HG03342 (cell line): Measurements from ENCODE around the gene LAMB4.

Experiments used
- ATAC-seq: cut with Tn5 transposase; IDR thresholded peaks from one replicate; pipeline ENCODE4 v1.9.1; 2021; ENCODE audit warnings: mild to moderate bottlenecking, moderate library complexity; ENCODE audit not compliant: unreplicated experiment

Gene LAMB4

GRCh38 chr7:108016841-108017775 is 113.1 kb downstream of the LAMB4 start:
- peak; percentile 49 for ATAC-seq

- ATAC-seq = no peak
Measured at GRCh38 chr7:108015740-108016139, 114.4 kb downstream of the LAMB4 start.

GRCh38 chr7:108014747-108015682 is 115.1 kb downstream of the LAMB4 start:
- no peak for ATAC-seq

- ATAC-seq = no peak
Measured at GRCh38 chr7:108014215-108014614, 115.9 kb downstream of the LAMB4 start.

GRCh38 chr7:108012499-108013430 is 117.4 kb downstream of the LAMB4 start:
- no peak for ATAC-seq

- ATAC-seq = peak; percentile 58
Measured at GRCh38 chr7:108010377-108010776, 119.8 kb downstream of the LAMB4 start.

- ATAC-seq = no peak
Measured at GRCh38 chr7:108009873-108010272, 120.3 kb downstream of the LAMB4 start.

GRCh38 chr7:108008827-108009226 is 121.3 kb downstream of the LAMB4 start:
- no peak for ATAC-seq

- no peak for ATAC-seq
Measured at GRCh38 chr7:108008240-108008639, 121.9 kb downstream of the LAMB4 start.

- ATAC-seq = no peak
Measured at GRCh38 chr7:108007762-108008161, 122.4 kb downstream of the LAMB4 start.

GRCh38 chr7:108007261-108007660 is 122.9 kb downstream of the LAMB4 start:
- no peak for ATAC-seq

GRCh38 chr7:108004220-108005142 is 125.7 kb downstream of the LAMB4 start:
- no peak for ATAC-seq

GRCh38 chr7:108003599-108003935 is 126.6 kb downstream of the LAMB4 start:
- no peak for ATAC-seq

- ATAC-seq = no peak
Measured at GRCh38 chr7:108002726-108003598, 127.2 kb downstream of the LAMB4 start, which contains the start of gene LAMB1. TSS of gene LAMB1 (minus strand) at chr7:108003161. CDS start at chr7:108002885, 276 bp downstream.

- no peak for ATAC-seq
Measured at GRCh38 chr7:108001764-108002725, 128.1 kb downstream of the LAMB4 start.

GRCh38 chr7:108000875-108001763 is 129.0 kb downstream of the LAMB4 start:
- ATAC-seq = no peak
